GM18498 (cell line): Measurements from ENCODE around the gene ANKLE1.
"Not testable (repeated sequence)": the region's sequence is repeated elsewhere in the genome, so short reads cannot be mapped to it uniquely, and the experiment has no call there.

Experiments
- ATAC-seq: cut with Tn5 transposase; IDR thresholded peaks from one replicate; pipeline ENCODE4 v1.9.1; 2021; ENCODE audit warnings: mild to moderate bottlenecking, moderate library complexity; ENCODE audit not compliant: unreplicated experiment

Gene ANKLE1

DNA sequence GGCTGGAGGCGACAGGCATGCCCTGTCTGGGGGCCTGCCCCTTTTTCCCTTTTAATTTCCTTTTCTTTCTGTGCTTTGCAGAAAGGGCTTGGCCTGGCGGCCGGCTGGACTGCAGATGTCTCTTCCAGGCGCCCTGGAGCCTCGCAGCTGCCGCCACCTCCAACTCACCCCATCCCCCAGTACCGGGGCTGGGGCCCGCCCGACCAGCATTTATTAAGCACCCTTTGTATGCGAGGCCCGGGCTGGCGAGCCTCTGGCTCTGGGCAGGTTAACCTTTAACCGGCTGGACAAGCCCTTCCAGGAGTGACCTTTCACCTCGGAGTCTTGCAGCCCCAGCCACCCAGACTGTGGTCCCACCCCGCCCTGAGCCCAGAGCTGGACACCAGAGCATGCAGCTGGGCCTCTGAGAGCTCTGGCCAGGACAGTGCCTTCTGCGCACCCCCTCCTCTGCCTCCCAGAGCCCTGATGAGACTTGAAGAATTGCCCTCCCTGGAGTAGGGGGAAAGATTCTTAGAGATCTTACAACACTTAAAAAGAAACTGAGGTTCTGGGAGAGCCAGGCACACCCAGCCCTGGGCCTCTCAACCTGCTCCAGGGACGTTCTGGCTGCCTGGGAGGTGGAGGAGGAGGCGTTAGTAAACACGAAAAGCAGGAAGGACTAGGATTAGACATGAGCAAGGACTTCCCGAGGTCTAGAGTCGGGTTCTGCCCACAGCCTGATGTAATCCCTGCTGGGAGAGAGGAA lies 34.8 kb upstream of the ANKLE1 start:
- no peak for ATAC-seq

DNA sequence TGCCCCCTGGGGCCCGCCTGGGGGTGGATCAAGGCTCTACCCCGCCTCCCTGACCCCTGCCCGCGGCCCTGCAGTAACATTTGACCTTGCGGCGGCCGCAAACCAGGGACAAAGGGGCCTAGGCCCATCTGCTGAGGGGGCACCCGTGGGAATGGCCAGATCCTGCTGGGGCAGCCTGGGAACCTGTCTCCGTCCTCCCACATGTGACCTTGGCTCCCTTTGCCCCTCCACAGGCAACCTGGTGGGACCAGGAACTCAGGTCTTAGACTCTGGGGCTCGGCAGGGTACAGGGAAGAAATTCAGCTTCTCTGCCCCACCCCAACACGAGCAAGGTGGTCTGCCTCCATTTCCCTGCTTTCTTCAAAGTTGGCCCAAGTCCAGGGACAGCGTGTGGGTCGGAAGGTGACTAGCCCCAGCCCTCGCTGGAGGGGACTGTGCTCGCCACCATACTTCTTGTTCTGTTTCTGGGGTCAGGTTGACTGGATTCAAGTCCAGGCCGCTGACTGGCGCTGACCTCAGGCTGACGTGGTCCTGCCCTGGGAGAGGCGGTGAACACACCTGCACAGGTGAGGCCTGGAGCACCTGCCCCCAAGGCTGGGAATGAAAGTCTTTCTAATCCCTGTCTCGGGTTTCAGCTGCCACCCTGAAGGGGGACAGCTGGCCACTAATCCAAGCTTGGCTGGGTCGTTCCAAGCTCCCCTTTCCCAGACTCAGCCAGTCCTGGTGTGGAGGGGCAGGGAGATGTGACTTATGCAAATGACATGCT lies 33.5 kb upstream of the ANKLE1 start:
- ATAC-seq = no peak

DNA sequence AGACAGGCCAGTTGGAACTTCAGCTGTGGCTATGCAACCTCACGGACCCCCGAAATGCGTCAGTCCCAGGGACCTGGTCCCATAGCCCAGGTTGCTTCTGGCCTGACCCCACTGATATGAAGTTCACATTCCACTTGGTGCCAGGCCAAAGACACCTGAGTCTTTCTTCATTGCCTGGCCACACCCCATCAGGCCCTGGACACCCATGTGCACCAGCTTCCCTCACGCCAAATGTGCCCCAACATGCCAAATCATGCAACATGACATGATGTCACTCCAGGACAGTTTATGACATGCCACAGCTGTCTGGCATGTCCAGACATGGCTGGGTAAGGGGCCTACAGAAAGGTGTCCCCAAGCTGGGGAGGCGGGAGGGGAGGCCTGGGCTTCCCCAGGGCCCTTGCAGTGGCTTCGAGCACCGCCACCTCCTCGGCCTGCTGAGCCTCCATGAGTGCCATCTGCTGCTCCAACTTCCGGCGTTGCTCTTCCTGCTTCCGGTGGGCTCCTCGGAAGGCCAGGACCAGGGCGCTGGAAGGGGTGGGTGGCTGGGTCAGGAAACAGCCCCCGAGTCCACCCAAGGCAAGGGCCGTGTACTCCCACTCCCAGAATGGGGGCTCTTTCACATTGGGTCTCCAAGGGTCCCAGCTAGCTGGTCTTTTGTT lies 31.7 kb upstream of the ANKLE1 start:
- no peak for ATAC-seq

DNA sequence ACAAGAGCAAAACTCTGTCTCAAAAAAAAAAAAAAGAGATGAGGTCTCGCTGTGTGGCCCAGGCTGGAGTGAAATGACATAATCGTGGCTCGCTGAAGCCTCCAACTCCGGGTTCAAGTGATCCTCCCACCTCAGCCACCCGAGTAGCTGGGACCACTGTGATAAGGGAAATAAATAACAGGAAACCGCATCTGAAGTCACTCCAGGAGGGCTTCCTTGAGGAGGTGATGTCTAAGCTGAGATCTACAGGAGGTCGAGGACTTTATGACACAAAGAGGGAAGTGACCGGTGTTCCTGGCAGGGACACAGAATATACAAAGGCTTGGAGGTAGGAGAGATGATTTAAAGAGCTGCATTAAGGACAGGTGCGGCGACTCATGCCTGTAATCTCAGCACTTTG lies 27.1 kb upstream of the ANKLE1 start:
- no peak for ATAC-seq

DNA sequence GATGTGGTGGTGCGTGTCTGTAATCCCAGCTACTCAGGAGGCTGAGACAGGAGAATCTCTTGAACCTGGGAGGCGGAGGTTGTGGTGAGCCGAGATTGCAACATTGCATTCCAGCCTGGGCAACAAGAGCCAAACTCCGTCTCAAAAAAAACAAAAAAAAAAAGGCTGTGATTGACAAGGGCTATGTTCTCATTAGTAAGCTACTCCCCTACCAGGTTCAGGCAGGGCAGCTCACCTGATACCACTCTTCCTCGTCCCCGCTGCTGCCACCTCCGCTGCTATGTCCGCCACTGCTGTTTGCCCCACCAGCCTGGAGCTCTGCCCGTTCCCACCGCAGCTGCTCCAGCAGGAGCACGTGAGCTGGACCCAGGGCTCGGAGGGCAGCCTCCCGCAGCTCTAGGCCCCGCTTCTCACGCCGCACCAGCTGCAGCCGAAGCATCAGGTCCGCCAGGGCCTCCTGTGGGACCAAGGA lies 26.5 kb upstream of the ANKLE1 start:
- no peak for ATAC-seq

DNA sequence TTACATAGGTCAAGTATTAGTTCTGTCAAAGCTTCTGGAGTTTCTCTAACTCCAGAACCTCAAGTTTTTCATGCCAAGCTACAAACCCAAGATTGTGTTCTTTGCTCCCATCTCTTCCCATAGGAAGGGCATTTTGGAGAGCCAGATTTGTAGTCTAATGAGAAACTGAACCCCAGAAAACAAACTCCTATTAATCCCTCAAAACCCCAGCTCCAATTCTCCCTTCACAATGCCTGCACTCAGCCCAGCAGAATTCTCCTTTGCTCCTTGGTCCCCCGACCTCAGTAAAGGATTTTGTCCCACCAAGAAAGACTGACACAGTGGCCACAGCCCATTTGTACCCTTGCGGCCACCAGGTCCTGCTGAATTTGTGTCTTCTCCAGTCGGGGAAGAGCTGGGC lies 25.6 kb upstream of the ANKLE1 start:
- ATAC-seq = no peak

DNA sequence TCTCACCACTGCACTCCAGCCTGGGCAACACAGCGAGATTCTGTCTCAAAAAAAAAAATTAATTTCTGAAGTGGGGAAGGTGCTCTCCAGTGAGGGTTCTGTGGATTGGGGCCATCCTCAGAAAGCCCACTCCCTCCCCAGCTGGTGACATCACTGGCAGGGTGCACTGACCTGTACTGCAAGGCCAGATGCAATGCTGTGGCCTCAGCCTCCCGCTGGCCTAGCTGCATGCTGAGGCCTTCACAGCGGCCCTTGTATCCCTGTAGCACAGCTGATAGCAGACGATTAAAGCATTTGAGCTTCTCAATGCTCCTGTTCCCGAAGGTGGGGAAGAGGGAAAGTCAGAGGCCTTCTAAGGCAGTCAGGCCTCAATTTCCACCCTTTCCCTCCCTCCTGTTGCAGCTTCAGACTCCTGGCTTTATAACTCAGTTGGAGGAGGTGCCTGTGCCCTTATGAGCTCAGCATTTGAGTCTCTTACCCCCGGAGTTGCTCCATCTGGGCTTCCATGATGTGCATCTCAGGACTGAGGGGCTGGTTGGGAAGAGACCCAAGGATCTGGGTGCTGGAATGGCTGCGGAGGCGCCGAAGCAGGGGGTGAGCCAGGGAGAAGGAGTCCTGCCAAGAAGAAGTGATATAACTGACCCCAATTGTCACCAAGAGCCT lies 22.5 kb upstream of the ANKLE1 start:
- ATAC-seq = no peak

DNA sequence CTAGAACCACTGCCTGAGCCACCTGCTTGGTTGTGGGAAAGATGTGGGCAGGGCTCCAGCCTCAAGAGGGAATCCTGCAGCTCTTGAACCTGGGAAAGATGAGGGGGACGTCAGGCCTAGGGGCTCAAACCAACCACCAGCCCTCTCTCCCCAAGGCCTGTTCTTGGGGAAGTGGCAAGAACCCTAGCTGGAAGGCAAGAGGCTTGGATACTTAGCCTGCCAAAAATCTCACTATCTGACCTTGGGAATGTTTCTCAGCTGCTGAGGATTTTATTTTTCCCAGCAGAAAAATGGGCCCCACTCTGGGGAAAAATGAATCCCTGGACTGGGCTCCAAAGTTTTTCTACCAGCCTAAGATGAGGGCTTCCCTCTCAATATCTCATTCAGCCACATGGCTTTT lies 21.8 kb upstream of the ANKLE1 start:
- no peak for ATAC-seq

GRCh38 chr19:17260842-17261325 lies 20.8 kb upstream of the ANKLE1 start:
- peak; percentile 75 for ATAC-seq

- no peak for ATAC-seq
Measured at GRCh38 chr19:17262557-17262956, 19.1 kb upstream of the ANKLE1 start.

- ATAC-seq = no peak
Measured at GRCh38 chr19:17263712-17264640, 17.7 kb upstream of the ANKLE1 start.

DNA sequence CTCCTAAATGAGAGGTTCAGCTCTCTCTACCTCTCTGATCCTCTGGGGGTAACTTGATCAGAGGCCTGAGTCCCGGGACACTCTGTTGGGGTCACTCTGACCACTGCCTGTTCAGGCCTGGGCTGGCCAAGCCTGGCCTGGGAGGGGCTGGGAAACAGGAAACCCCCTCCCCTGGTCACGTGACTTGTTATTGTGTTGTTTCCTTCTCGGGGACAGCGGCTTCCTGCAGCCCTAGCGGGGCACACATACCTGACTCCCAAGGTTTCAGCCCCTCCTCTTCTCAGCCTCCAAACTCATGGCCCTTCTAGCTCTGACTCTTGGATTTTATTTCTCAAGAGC lies 17.1 kb upstream of the ANKLE1 start, which contains the start of gene USHBP1:
USHBP1 (minus strand) TSS at position 105 of the 339 bp plus-strand sequence. CDS start 446 bp downstream, outside the sequence.
- ATAC-seq = no peak

DNA sequence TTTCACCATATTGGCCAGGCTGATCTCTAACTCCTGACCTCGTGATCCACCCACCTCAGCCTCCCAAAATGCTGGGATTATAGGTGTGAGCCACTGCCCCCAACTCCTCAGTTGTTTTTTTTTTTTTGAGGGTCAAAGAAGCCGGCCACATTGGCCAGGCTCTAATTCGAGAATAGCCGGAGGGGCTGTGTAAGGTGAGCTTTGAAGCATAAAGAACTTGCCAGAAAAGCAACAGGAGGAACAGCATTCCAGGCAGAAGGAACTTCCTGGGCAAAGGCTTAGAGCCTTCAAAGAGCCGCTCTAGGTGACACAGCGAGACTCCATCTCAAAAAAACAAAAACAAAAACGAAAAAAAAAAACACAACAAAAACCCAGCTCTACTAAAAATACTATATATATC lies 15.7 kb upstream of the ANKLE1 start:
- ATAC-seq = no peak

DNA sequence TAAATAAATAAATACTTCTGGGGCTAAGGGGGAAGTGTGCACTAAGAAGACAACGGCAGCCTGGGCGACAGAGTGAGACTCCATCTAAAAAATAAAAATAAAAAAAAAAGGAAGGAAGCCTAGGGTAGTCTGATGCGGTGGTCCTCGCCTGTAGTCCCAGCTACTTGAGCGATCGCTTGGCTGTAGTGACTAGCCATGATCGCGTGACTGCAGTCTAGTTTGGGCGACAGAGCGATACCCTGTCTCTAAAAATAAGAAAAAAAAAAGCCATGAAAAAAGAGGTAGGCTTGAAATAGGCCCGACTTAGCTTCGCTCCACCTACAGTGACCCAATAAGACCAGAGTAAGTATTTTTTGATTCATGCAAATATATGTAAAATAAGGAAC lies 15.1 kb upstream of the ANKLE1 start:
- ATAC-seq = no peak

DNA sequence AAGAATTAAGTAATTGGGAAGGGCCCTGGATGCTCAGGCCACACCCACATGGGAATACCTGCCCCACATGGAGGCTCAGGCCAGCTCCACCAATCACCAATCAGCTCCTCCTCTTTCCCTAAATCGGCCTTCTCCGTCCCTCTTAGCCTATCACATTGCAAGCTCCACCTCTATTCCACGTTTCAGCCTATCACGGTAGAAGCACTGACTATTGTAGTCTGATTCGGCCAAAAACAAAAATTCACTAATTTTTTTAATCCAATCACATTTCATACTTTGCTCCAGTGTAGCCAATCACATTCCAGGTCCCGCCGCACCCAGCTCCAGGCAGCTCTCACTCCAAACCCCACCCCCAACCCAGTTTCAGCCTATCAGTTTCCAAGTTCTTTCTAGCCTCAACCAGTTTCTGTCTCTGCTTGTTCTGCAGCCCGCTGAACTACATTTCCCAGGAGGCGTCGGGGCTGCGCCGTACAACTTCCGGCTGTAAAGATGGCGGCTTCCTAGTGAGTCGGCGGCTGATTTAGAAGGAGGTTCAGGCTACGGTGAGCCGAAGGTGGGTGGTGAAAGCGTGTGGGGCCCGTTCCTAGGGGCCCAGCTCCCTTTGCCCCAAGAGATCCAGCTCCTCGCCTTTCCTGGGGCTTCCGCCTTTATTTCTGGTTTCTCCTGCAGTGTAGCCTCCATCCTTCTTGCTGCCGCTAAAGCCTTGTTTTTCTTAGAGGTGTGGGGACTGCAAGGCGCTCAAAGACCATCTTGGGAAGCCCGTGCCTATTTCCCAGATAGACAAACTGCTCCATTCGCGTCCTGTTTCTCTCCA lies 14.5 kb upstream of the ANKLE1 start, which contains the start of gene BABAM1:
BABAM1 (plus strand) TSS at position 469 of the 814 bp plus-strand sequence. CDS start 1,364 bp downstream, outside the sequence.
- peak; percentile 89 for ATAC-seq

DNA sequence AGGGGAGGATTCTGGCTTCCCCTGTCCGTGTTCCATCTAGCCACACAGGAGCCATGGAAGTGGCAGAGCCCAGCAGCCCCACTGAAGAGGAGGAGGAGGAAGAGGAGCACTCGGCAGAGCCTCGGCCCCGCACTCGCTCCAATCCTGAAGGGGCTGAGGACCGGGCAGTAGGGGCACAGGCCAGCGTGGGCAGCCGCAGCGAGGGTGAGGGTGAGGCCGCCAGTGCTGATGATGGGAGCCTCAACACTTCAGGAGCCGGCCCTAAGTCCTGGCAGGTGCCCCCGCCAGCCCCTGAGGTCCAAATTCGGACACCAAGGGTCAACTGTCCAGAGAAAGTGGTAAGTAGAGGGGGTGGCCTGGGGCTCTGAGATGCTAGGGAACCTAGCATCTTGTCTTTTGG lies 12.9 kb upstream of the ANKLE1 start:
- no peak for ATAC-seq

- not testable (repeated sequence) for ATAC-seq
Measured at GRCh38 chr19:17274892-17275291, 6.8 kb upstream of the ANKLE1 start.

DNA sequence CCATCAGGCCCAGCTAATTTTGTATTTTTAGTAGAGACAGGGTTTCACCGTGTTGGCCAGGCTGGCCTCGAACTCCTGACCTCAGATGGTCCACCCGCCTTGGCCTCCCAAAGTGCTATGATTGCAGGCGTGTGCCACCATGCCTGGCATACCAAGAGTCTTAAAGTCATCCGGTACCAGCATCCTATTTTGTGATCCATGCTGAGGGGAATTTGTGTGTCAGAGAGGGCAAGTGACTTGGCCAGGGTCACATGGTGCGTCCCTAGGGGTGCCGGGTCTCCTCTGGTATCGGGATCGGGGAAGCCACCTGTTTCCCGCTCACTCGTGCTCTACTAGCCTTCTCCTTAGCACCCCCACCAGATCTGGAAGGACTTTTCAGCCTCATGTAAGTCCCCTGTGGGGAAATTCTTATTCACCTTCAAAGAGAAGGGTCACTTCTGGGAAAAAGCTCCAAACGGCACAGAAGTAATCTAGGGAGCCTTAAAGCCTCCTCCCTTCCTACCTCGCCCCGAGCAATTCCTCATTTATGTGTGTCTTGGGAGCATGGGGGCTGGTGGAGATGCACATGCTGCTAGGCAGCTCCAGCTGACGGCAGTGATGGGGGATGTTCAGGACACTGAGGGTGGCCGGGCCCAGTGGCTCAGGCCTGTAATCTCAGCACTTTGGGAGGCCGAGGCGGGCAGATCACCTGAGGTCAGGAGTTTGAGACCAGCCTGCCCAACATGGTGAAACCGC lies 6.1 kb upstream of the ANKLE1 start:
- no peak for ATAC-seq
